Right cardiac atrium (tissue), 5 donors: ENCODE measurements around the gene PERCC1. TPM values are rescaled to one million over a fixed set of nuclear protein-coding genes. Genes with fewer than 3 reads are reported as not detected.
"Not testable (repeated sequence)": the region's sequence is repeated elsewhere in the genome, so short reads cannot be mapped to it uniquely, and the experiment has no call there.

Experiments
- ATAC-seq, 2 donors: fragments of 200-7000 bp; cut with Tn5 transposase; one replicate each; pipeline versions ENCODE4 v1.8.0 to v1.9.1; 2020; ENCODE audit warnings: moderate library complexity in 2 of 2, mild to moderate bottlenecking in 1 of 2
- DNase-seq, 3 donors: peaks; one replicate each; pipeline ENCODE4 v3.0.0-alpha.2; 2020
- H3K27ac ChIP-seq: one replicate; pipeline ENCODE4 v1.5.1; 2013; ENCODE audit warnings: mild to moderate bottlenecking, low read length, control low read depth, moderate library complexity
- H3K27me3 ChIP-seq: one replicate; pipeline ENCODE4 v1.6.1; 2013; ENCODE audit not compliant: control insufficient read depth, insufficient read depth
- H3K4me1 ChIP-seq: one replicate; pipeline ENCODE4 v1.6.1; 2013; ENCODE audit warnings: low read length; ENCODE audit not compliant: control insufficient read depth, insufficient read depth
- H3K4me3 ChIP-seq: one replicate; pipeline ENCODE4 v1.5.1; 2013; ENCODE audit warnings: low read length, control low read depth
- H3K9me3 ChIP-seq: one replicate; pipeline ENCODE4 v1.6.1; 2013; ENCODE audit warnings: low read length; ENCODE audit not compliant: control insufficient read depth
- WGBS: extraction: QIAGEN DNeasy Blood & Tissue Kit; methylation state at CpG from one replicate; pipeline ENCODE4 v1.1.7; 2013; 5-methylcytosine and 5-hydroxymethylcytosine counted together
- intact Hi-C, 4 donors: fragments of 100-400 bp; cut with DNase I; formaldehyde crosslinking; loops; one replicate each; pipeline versions ENCODE4 v1.11.0 to v1.14.0; 2022 to 2023
- polyA plus RNA-seq: library from polyadenylated mRNA; stranded (reverse); fragments of 200-250 nt; gene quantifications from one replicate; pipeline ENCODE4 v1.2.3, GENCODE V29; 2013
- total RNA-seq, 4 donors: library from RNA; stranded (reverse); fragmentation: NEBNext Ultra II Directional; extraction: Animal tissue kit (Norgen Biotek cat#: 25700); gene quantifications; one replicate each; pipeline ENCODE4 v1.2.1, GENCODE V29; 2021
- donor health status: healthy with polysubstance abuse.
- donor health status: DM: no; HTN: yes; CAD: no.
- donor health status: DM: no; HTN: no; CAD: no.
- donor health status: DM: no; HTN: yes; CAD: no; lungs with severe emphysema.
- donor health status: DM: yes; HTN: yes; CAD: no.

The PERCC1 gene
- total and polyA plus RNA-seq, 5 donors: 0.18 to 0.26 TPM; not detected in 3

DNA sequence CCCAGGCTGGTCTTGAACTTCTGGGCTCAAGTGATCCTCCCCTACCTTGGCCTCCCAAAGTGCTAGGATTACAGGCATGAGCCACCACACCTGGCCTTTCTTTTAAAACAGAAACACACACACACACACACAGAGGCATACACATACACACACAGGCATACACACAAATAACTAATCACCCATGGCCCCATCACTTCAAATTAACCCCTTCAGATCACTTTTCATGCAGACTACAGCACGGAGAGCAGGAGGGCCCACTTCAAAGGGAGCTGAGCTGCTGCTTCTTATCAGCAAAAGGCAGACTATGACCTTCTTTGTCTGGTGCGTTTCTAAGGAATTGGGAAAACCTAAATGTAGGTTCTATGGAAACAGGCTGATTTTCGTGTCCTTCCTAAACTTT is 42.1 kb downstream of the PERCC1 start:
- Histone ChIP-seq H3K27ac (no peak overlapping the region), H3K4me1 (no peaks in the 10 kb centered on the region), H3K27me3 (no peaks in the 10 kb centered on the region), H3K4me3 (no peak overlapping the region), H3K9me3 (no peaks in the 10 kb centered on the region)
- DNase-seq: no peak
- 59% methylated on average over 3 of the region's 3 CpGs for WGBS
- ATAC-seq: no peak
- intact Hi-C loops: no loop called here

DNA sequence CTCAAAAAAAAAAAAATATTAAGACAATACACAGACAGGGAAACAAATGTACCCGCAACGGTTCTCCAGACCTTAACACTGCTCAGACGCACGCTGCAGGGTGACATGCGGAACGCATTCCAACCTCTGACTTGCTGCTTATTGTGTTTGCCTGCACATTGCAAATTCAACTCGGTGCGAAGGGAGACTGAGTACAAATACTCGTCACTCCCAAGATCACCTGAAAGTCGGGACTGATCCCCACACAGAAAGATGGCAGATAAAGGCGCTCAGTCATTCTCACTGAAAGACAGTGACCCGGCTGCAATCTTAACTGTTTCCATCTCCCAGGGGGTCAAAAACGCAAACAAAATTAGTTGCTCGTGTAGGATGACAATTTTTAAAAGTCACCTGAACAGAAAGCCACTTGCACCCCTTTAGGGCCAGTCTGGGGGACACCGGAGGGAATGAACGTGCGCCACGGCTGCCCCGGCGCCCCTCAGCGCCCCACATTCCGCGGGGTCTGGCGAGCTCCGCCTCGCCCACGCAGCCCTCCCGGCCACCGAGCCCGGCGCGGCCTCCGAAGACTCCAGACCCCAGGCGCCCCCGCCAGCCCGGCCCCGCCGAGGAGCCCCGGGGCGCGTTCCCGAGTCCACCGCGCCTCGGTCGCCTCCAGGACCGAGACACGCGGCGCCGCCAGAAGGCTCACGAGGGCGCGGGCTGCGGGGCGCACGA is 43.4 kb downstream of the PERCC1 start:
- peak in 1 of 2 donors; percentile 5 for ATAC-seq
- Histone ChIP-seq H3K9me3 (no peaks in the 10 kb centered on the region), H3K4me3 (peak overlapping the region; percentile 87), H3K27me3 (no peaks in the 10 kb centered on the region), H3K27ac (peak overlapping the region; percentile 58), H3K4me1 (no peaks in the 10 kb centered on the region)
- intact Hi-C loops: no loop called here
- peak in 1 of 3 donors; percentile 63 for DNase-seq
- 9% methylated on average over 57 of the region's 57 CpGs for WGBS

DNA sequence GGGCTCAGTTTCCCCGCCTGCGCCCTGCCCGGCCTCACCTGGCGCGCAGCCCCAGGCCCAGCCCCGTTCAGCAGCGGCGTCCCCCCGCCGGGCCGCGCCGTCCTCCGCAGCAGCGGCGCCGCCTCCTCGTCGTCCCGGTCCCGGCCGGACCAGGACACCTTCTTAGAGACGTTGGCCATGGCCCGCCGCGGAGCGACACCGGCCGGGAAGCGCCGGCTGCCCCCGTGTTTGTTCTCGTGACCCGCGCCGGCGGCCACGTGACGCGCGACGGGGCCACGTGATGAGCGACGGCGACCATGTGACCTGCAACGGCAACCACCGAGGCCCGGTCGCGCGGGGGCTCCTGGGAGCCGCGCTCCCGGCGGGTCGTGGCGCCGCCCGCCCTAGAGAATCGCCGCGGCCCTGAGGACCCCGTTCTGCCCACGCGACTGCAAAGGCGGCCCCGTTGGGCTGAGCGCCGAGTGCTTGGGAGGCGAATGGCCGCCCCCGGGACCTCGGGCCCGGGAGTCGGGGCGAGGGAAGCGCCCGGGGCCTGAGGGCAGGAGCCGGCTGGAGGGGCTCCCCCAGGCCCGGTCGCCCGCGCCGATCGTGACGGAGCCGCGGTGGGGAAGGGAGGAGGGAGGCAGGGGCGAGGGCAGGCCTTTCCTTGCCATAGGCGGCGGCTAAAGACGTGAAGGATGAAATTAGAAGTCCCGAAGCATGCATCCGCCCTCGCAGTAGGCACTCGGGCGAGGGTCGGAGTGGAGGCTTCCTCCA is 44.1 kb downstream of the PERCC1 start, which contains the start of gene CLCN7:
Gene CLCN7, minus strand, starts transcription at position 233 of the 756 bp plus-strand sequence. Its CDS starts 54 bp downstream, at position 179.
- DNase-seq: peak; percentile 92 to 98 (median 97)
- no peaks in the 10 kb centered on the region for H3K9me3 ChIP-seq
- no peaks in the 10 kb centered on the region for H3K4me1 ChIP-seq
- intact Hi-C loops: no loop called here
- no peaks in the 10 kb centered on the region for H3K27me3 ChIP-seq
- H3K27ac ChIP-seq: peak within 1 kb of the TSS; percentile 85
- under 1% methylated on average over 99 of the region's 99 CpGs for WGBS
- peak within 1 kb of the TSS; percentile 87 for H3K4me3 ChIP-seq
- ATAC-seq: peak; percentile 96 to 97

DNA sequence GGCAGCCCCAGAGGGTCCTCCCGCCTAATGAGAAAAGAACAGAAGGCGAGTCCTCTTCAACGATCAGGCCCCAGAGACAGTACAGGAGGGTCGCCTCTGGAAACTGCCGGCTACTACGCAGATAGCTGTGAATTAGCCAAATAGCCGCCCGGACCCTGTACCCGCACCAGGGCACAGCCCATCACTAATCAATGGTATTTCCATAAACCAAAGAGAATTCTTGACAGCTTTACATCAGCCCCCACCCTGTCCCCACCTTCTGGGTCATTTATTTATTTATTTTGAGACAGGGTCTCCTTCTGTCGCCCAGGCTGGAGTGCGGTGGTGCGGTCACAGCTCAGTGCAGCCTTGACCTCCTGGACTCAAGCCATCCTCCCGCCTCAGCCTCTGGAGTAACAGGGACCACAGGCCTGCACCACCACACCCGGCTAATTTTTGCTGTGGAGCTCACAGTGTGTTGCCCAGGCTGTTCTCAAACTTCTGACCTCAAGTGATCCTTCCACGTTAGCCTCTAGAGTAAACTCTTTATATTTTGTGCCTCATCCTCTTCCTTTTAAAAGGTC is 44.8 kb downstream of the PERCC1 start:
- ATAC-seq (no peak), DNase-seq (peak in 1 of 3 donors; percentile 60)
- 66% methylated on average over 15 of the region's 15 CpGs for WGBS
- H3K4me3 ChIP-seq: peak overlapping the region; percentile 87
- no peaks in the 10 kb centered on the region for H3K27me3 ChIP-seq
- intact Hi-C loops: no loop called here
- no peaks in the 10 kb centered on the region for H3K9me3 ChIP-seq
- H3K4me1 ChIP-seq: no peaks in the 10 kb centered on the region
- peak overlapping the region; percentile 85 for H3K27ac ChIP-seq

DNA sequence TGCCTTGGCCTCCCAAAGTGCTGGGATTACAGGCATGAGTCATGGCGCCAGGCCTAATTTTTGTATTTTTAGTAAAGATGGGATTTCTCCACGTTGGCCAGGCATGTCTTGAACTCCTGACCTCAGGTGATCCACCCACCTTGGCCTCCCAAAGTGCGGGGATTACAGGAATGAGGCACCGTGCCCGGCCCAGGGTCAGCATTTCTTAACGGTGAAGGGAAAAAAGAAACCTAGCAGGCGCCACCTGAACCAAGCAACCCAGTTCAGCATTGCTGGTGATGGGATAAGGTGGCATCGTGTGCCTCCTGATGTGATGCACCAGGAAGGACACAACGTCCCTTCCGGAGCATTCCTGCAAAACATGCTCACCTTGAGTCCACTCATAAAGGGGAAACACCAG is 46.2 kb downstream of the PERCC1 start:
- intact Hi-C loops: no loop called here
- Histone ChIP-seq H3K4me3 (no peak overlapping the region), H3K27me3 (no peaks in the 10 kb centered on the region), H3K27ac (no peak overlapping the region), H3K9me3 (no peaks in the 10 kb centered on the region), H3K4me1 (no peaks in the 10 kb centered on the region)
- DNase-seq (peak in 1 of 3 donors; percentile 18), ATAC-seq (no peak)
- WGBS: 89% methylated on average over 10 of the region's 10 CpGs

DNA sequence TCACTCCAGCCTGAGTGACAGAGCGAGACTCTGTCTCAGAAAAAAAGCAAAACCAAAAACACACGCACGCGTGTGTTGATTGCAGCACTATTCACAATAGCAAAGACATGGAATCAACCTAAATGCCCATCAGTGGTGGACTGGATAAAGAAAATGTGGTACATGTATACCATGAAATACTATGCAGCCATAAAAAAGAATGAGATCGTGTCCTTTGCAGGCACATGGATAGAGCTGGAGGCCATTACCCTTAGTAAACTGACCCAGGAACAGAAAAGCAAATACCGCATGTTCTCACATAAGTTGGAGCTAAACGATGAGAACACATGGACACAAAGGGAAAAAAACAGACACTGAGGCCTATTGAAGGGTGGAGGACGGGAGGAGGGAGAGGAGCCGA is 48.1 kb downstream of the PERCC1 start:
- H3K4me1 ChIP-seq, intact Hi-C loops, H3K27ac ChIP-seq, H3K9me3 ChIP-seq, H3K27me3 ChIP-seq, ATAC-seq, DNase-seq, H3K4me3 ChIP-seq: not testable (repeated sequence)
- WGBS: 93% methylated on average over 9 of the region's 9 CpGs

DNA sequence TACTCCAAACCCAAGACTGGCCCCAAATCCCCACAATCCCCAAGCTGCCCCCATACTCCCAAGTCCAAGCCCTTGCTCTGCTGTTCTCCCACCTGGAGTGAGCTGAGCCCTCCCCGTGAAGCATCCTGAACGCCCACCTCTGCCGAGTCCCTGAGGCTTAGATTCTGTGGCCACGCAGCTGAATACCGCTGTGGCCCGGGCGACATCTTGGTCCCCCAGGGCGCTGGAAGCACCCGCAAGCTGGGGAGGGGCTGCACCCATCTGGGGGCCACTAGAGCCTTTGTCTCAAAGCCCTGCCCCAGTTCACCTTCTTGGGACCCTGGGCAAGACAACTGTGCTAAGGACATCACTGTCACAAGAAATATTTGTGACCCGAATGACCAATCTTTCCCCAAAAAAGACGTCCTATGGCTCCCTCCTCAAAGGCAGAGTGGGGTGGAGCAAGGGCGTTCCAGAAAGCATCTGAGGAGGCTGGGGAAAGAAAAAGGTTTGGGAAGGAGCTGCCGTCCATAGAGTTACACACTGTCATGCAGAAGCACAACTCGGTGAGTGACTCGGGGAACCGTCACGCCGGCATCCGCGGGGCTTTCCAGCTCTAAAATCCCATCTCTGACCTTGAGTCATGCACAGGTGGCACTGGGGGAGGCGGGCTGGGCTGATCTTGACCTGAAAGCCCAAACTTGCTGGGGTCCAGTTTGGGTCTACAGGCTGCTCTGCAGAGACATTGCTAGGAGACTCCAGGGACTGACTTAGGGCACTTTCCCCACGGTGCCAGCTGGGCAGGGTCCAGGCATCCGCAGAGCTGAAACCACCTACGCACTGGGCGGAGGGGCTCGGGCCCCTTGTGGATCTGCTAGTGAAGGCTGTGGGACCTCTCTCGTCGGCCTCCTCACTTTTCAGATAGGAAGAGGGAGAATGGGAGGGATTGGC is 51.3 kb downstream of the PERCC1 start:
- ATAC-seq: no peak
- H3K4me1 ChIP-seq: no peaks in the 10 kb centered on the region
- intact Hi-C loops: no loop called here
- WGBS: 83% methylated on average over 28 of the region's 28 CpGs
- no peak overlapping the region for H3K4me3 ChIP-seq
- no peak overlapping the region for H3K27ac ChIP-seq
- no peaks in the 10 kb centered on the region for H3K9me3 ChIP-seq
- no peaks in the 10 kb centered on the region for H3K27me3 ChIP-seq
- DNase-seq: peak in 1 of 3 donors; percentile 42

Other genes with a start within 250 kb of the PERCC1 start
- gene TPSG1, start 205.8 kb upstream of the PERCC1 start, total RNA-seq: under 1 TPM in 1 of 4 donors, not detected in 3; 0.21 TPM
- gene TPSG1, start 205.8 kb upstream of the PERCC1 start, polyA plus RNA-seq: not detected
- gene TPSB2, start 200.9 kb upstream of the PERCC1 start, total RNA-seq: 1 to 10 TPM in 3 of 4 donors, not detected in 1; 3.7 to 7.1 (median 6.7) TPM
- gene TPSB2, start 200.9 kb upstream of the PERCC1 start, polyA plus RNA-seq: 1.8 TPM
- 1 to 10 TPM; 1.6 to 8.3 (median 4.7) TPM for gene TPSAB1, start 190.4 kb upstream of the PERCC1 start, total RNA-seq
- 1.2 TPM for gene TPSAB1, start 190.4 kb upstream of the PERCC1 start, polyA plus RNA-seq
- under 1 TPM in 2 of 4 donors, not detected in 2; 0.26 to 0.85 TPM for gene TPSD1, start 175.0 kb upstream of the PERCC1 start, total RNA-seq
- 0.16 TPM for gene TPSD1, start 175.0 kb upstream of the PERCC1 start, polyA plus RNA-seq
- gene UBE2I, start 121.4 kb upstream of the PERCC1 start, total RNA-seq: 10 to 100 TPM; 73.5 to 95.3 (median 87.8) TPM
- gene UBE2I, start 121.4 kb upstream of the PERCC1 start, polyA plus RNA-seq: 76.5 TPM
- gene BAIAP3, start 97.4 kb upstream of the PERCC1 start, total RNA-seq: 1 to 10 TPM in 3 of 4 donors, under 1 TPM in 1; 0.53 to 2.7 (median 2.0) TPM
- gene BAIAP3, start 97.4 kb upstream of the PERCC1 start, polyA plus RNA-seq: 1.6 TPM
- gene TSR3, start 79.2 kb upstream of the PERCC1 start, total RNA-seq: 10 to 100 TPM; 49.6 to 54.0 (median 52.8) TPM
- 58.5 TPM for gene TSR3, start 79.2 kb upstream of the PERCC1 start, polyA plus RNA-seq
- 10 to 100 TPM; 39.7 to 45.3 (median 43.0) TPM for gene GNPTG, start 79.1 kb upstream of the PERCC1 start, total RNA-seq
- gene GNPTG, start 79.1 kb upstream of the PERCC1 start, polyA plus RNA-seq: 47.1 TPM
- 10 to 100 TPM in 3 of 4 donors, 1 to 10 TPM in 1; 6.3 to 16.4 (median 14.2) TPM for gene UNKL, start 16.4 kb upstream of the PERCC1 start, total RNA-seq
- 8.7 TPM for gene UNKL, start 16.4 kb upstream of the PERCC1 start, polyA plus RNA-seq
- gene UQCC4, start 10.3 kb upstream of the PERCC1 start, total RNA-seq: 10 to 100 TPM in 3 of 4 donors, 1 to 10 TPM in 1; 9.5 to 12.1 (median 11.5) TPM
- gene UQCC4, start 10.3 kb upstream of the PERCC1 start, polyA plus RNA-seq: 18.7 TPM
- 1 to 10 TPM in 2 of 4 donors, under 1 TPM in 2; 0.39 to 1.8 (median 0.89) TPM for gene CCDC154, start 13.5 kb downstream of the PERCC1 start, total RNA-seq
- 0.50 TPM for gene CCDC154, start 13.5 kb downstream of the PERCC1 start, polyA plus RNA-seq
- gene CLCN7, start 44.0 kb downstream of the PERCC1 start, total RNA-seq: 10 to 100 TPM; 32.9 to 54.8 (median 49.0) TPM
- 35.7 TPM for gene CLCN7, start 44.0 kb downstream of the PERCC1 start, polyA plus RNA-seq
- gene PTX4, start 57.9 kb downstream of the PERCC1 start, total RNA-seq: under 1 TPM in 2 of 4 donors, not detected in 2; 0.18 to 0.28 TPM
- 0.09 TPM for gene PTX4, start 57.9 kb downstream of the PERCC1 start, polyA plus RNA-seq
- 10 to 100 TPM; 21.2 to 29.2 (median 23.2) TPM for gene TELO2, start 62.3 kb downstream of the PERCC1 start, total RNA-seq
- 24.6 TPM for gene TELO2, start 62.3 kb downstream of the PERCC1 start, polyA plus RNA-seq
- 10 to 100 TPM; 19.0 to 22.1 (median 20.9) TPM for gene TMEM204, start 102.6 kb downstream of the PERCC1 start, total RNA-seq
- gene TMEM204, start 102.6 kb downstream of the PERCC1 start, polyA plus RNA-seq: 32.2 TPM
- gene IFT140, start 181.0 kb downstream of the PERCC1 start, total RNA-seq: 10 to 100 TPM in 3 of 4 donors, 1 to 10 TPM in 1; 9.7 to 14.2 (median 13.0) TPM
- 7.4 TPM for gene IFT140, start 181.0 kb downstream of the PERCC1 start, polyA plus RNA-seq
- gene CRAMP1, start 181.3 kb downstream of the PERCC1 start, total RNA-seq: 10 to 100 TPM; 11.0 to 18.4 (median 13.7) TPM
- gene CRAMP1, start 181.3 kb downstream of the PERCC1 start, polyA plus RNA-seq: 7.1 TPM
- 10 to 100 TPM; 18.5 to 38.3 (median 25.3) TPM for gene JPT2, start 247.2 kb downstream of the PERCC1 start, total RNA-seq
- gene JPT2, start 247.2 kb downstream of the PERCC1 start, polyA plus RNA-seq: 11.9 TPM